H1 (cell line): ENCODE data around the gene THBS1.
A peak's percentile ranks its signal among the peaks of the same experiment; 100 is the strongest.

ENCODE experiments used
- BACH1 ChIP-seq: IDR thresholded peaks from 2 replicates; pipeline ENCODE4 v1.6.1; 2012; ENCODE audit warnings: low read length, improper control_type of control experiment
- BCL11A ChIP-seq, 2 experiments: IDR thresholded peaks; one replicate each; pipeline ENCODE4 v1.6.1; 2011; ENCODE audit warnings: low read depth in 2 of 2, low read length in 2 of 2, mild to moderate bottlenecking in 2 of 2
- CHD2 ChIP-seq: IDR thresholded peaks from 2 replicates; pipeline ENCODE4 v1.6.1; 2012; ENCODE audit warnings: low read length, improper control_type of control experiment
- FOSL1 ChIP-seq: IDR thresholded peaks from 2 replicates; pipeline ENCODE4 v1.6.1; 2011; ENCODE audit warnings: mild to moderate bottlenecking, low read depth, low read length, moderate library complexity; ENCODE audit not compliant: insufficient read depth
- MAFK ChIP-seq: IDR thresholded peaks from 2 replicates; pipeline ENCODE4 v1.6.1; 2012; ENCODE audit warnings: low read depth, mild to moderate bottlenecking, improper control_type of control experiment, low read length
- TEAD4 ChIP-seq: IDR thresholded peaks from 2 replicates; pipeline ENCODE4 v1.6.1; 2012; ENCODE audit warnings: low read depth, low read length, inconsistent platforms, mixed read lengths

GRCh38 chr15:39602143-39602542 is 21.3 kb downstream of the THBS1 start:
- TF ChIP-seq FOSL1: no peak
- TF ChIP-seq BACH1: no peak
- no peak for TF ChIP-seq CHD2
- 0 out of 2 replicates have a peak, but pooled peaks have one; percentile 31 for TF ChIP-seq TEAD4
- TF ChIP-seq BCL11A (IDR thresholded peaks at IDR 0.05; ENCODE audit: low read depth in 2 of 2, low read length in 2 of 2): no peak
- no peak for TF ChIP-seq MAFK
